Lung microvascular endothelial cell (primary cell): ENCODE results near the gene PPP1R2C. TPM values are rescaled to one million over a fixed set of nuclear protein-coding genes. Genes with fewer than 3 reads are reported as not detected.

Experiments
- DNase-seq, 2 donors: peaks; one replicate each; pipeline versions ENCODE4 v3.0.0 to v3.0.0-alpha.2; 2010; ENCODE audit warnings: low read depth in 2 of 2
- total RNA-seq: library from RNA; depleted of rRNA; stranded (reverse); fragments of >200 nt; gene quantifications from 2 replicates; pipeline ENCODE4 v1.2.1, GENCODE V29; 2014

The PPP1R2C gene
- total RNA-seq, 1 donor from 2014 or later, result not detected

DNA sequence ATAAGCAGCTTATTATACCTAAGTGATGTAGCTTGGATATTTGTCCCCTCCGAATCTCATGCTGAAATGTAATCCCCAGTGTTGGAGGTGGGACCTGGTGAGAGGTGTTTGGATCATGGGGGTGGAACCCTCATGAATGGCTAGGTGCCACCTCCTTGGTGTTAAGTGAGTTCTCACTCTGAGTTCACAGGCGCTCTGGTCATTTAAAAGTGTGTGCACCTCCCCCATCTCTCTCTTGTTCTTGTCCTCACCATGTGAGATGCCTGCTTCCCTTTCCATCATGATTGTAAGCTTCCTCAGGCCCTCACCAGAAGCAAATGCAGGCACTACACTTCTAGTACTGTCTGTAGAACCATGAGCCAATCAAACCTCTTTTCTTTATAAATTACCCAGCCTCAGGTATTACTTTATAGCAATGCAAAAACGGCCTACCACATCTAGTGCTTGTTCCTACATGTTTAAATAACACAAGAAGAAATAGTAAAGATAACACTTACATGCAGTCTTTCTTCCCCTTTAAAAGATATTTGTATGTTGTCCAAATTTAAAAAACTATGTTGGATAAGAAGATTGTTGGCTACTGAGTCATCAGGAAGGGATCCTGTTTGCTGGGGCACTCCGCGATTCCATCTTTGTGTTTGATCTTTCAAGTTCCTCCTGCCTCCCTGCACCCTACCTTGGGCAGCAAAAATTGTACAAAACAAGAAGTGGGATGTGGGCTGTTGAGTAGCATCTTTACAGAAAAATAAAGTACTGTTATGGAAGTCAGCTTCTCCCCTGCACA is 29.7 kb downstream of the PPP1R2C start:
- no peak for DNase-seq

DNA sequence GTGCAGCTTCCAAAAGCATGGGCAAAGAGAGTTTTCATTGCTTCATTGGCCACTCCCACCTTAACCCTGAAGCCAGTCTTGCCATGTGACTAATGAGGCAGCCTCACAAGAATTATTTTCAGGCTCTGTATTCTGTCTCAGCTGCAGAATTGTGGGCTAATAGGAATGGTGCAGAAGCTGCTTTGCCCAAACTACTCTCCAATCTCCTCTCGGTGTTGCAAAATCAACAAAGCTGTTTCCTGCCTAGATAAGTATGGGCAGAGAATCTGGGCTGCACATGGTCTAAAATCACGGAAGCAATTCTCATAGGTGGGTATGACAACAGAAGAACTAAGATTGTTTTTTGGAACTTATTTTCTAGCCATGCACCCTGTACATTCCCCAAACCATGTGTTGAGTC is 31.4 kb downstream of the PPP1R2C start:
- DNase-seq, result no peak

DNA sequence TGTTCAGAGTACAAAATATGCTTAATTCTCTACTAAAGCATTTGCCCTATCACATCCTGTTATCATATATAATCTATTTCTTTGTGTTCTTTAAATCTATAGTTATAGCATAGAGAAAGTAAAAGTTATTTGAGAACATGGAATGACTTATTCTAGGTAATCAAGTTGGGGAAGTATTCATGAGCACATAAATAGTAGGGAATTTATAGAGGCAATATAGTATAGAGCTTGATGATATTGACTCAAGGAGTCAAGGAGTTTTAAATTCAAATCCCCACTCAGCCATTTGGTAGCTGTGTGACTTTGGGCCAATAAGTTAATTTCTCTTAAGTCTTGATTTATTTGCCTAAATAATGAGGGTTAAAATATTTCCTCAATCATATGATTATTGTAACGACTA is 37.5 kb downstream of the PPP1R2C start:
- DNase-seq, result no peak

DNA sequence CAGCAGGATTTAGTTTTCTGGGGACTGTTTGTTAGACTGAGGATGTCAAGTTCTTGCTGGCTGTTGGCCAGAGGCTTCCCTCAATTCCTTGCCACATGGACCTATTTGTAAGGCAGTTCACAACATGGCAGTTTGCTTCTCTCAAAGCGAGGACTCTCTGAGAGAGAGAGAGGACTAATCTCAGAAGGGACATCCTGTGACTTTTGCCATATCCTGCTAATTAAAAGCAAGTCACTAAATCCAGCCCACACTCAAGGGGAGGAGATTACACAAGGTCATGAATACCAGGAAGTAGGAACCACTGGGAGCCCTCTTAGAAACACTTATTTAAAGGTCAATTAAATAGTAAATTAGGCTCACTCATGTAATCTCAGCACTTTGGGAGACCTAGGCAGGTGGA is 38.2 kb downstream of the PPP1R2C start:
- DNase-seq, result no peak

DNA sequence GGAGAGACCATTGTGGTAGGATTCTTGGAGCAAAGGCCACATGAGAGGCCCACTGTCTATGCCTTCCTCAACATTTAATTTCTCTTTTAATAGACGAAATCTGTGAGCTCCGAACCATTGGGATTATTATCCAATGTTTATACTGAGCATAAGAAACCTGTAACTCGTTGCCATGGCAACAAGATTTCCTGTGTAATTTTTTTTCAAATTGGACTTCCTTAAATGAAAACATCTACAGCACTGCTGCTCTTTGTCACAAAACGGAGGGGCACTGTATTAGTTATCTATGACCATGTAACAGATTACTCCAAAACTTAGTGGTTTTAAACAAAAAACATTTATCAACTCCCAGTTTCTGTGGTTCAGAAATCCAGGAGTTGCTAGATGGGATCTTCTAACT is 38.7 kb downstream of the PPP1R2C start:
- DNase-seq, result peak in 1 of 2 donors; percentile 2

DNA sequence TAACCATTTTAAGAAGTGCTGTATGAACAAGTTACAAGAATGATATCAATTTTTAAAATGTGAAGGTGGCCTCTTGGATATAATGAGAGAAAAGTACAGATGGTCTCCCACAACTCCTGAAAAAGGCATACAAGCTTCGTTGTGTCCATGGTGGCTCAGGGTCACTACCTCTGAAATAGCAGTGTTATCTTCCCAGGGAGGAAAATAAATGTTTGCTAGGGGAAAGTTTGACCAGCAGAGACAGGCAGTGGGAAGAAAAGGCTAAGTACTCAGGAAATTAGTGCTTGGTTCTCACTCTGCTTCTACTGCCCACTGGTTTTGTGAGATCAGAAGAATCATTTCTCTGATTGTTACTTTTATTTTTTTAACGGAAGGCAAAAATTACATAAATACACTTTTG is 39.4 kb downstream of the PPP1R2C start:
- no peak for DNase-seq

DNA sequence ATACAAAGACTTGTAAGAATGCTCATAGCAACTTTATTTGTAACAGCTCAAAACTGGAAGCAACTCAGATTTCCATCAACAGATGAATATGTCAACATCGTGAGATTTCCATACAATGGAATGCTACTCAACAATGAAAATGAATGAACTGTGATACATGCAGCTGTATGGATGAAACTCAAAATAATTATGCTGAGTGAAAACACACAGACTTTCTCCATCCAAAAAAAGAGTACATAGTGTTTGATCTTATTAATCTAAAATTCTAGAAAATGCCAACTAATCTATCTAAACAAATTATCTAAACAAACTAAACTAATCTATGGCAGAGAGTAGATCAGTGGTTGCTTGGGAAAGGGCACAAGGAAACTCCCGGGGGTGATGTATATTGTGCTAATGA is 42.7 kb downstream of the PPP1R2C start:
- DNase-seq, result no peak

DNA sequence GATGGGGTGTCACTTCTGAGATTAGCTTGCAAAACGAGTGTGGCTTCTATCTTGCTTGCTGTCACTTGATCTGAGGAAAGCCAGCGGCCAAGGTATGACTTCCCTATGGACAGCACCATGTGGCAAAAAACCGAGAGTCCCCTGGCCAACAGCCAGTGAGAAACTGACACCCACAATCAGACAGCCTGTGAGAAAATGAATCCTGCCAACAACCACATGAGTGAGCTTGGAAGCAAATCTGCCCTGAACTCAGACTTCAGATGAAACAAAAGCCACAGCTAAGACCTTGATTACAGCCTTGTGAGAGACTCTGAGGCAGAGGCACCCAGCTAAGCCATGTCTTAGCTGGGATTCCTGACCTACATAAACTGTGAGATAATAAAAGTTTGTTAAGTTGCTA is 45.5 kb downstream of the PPP1R2C start:
- no peak for DNase-seq
